Cerebellar cortex (tissue), 1 donor: ENCODE results near the gene PPP1CA.

Experiments
- DNase-seq: peaks from one replicate; pipeline ENCODE4 v3.0.0-alpha.2; 2015; ENCODE audit warnings: low spot score

Gene PPP1CA

DNA sequence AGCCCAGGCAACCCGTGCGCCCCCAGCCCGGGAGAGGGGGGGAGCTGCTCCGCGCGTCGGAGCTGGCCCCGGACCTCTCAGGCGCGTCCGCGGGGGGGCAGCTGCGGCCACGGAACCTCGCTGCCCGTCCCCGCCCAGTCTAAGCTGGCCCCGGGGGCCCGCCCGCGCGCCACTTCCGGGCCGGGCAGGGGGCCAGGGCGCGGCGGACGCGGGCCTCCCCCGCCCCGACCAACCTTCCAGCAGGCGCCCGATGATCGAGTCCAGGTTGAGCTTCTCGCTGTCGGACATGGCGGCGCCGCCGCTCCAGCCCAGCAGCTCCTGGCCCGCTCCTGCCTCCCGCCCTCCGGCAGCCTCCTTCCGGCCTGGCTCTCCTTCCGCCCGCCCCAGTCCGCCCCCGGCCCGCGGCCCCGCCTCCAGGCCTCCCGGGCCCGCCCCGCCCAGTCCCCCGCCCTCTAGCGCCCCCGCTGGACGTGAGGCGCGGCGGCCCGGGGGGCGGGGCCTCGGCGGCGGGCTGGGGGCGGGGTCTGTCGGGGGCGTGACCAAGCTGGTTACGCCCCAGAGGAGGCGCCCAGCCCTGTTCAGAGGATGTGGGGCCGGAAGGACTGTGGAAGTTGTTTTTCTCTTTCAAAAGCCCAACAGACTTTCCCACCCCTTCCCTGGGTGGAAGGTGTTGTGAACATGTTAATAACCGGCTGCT lies at the start of gene PPP1CA:
Gene PPP1CA, minus strand, starts transcription at position 364 of the 697 bp plus-strand sequence. Its CDS starts 76 bp downstream, at position 288.
- DNase-seq, result peak; percentile 89

DNA sequence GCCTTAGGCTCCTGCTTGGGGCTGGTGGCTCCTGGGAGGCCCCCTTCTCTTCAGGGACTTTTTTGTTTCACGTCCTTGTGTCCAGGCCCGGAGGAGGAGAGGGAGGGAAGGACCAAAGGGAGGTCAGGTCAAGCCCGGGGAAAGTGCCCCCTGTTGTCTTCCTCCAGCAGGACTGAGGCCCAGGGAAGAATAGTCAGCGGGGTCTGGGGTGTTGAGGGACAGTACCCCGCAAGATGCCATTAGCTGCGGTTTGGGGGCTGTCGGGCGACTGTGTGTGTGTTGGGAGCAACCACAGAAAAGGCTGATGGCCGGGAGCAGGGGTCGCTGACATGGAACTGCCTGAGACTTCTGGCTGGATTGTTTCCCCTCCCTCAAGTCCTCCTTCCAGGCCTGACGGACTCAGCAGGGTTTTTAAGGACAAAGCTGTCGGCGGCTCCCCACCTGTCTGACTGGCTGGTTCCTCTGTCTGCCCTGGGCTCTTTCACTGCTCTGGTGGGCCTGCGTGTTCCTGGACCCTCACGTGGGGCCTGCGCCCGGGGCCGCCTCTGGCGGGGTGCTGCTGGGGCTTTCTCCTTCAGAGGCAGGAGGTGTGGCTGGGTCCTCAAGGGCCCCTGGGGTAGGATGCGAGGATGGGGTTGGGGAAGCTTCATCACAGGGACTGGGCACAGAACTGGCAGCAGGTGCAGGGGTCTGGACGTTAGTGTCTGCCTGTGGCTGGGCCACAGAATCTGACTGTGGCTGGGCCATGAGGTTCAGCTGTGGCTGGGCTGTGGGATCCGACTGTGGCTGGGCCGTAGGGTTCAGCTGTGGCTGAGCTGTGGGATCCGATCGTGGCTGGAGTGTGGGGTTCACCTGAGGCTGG lies 49.4 kb upstream of the PPP1CA start:
- DNase-seq, result no peak

DNA sequence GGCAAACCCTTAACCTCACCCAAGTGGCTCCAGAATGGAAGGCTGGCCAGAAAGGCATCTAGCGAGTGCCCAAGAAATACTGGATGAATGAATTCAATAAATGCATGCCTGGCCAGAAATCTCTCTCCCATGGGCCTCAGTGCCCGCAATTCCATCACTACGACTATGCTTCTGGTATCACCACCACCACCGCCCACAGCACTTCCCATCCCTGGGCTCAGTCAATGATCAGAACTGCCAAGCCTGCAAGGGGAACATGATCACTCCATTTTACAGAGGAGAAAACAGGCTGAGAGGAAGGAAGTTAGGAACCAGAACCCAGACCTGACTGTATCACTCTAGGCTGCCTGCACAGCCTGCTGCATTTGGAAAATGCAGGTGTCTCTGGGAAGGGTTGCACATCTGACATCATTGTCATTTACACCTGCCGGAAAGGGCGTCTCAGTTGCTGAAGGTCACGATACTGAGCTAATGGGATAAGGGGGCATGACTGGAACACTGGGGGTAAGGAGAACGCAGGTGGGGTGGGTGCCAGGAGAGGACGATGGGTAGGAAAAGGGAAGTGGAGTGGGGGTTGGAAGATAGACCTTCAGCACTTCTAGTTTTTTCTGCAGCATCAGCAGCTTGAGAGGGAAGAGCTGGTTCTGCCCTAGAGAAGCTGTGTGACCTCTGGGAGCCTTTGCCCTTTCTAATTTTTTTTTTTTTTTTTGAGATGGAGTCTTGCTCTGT lies 47.6 kb upstream of the PPP1CA start:
- DNase-seq, result no peak

DNA sequence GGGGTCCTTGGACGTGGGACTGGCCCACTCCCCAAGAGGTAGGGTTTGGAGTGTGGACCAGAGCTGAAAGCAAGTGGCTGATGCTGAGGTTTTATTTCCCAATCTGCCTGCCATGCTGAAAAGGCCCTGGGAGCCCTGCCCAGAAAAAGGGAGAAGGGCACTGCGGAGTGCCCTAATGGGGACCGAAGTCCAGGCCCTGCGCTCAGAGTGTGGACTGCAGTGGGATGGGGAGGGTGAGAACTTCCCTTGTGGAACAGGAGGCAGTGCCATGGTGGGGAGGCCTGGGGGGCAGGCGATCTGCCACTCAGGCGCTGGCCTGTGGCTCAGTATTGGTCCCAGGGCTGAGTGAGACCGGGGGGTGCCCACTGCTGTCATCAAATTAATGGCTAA lies 46.6 kb upstream of the PPP1CA start:
- DNase-seq, result no peak

DNA sequence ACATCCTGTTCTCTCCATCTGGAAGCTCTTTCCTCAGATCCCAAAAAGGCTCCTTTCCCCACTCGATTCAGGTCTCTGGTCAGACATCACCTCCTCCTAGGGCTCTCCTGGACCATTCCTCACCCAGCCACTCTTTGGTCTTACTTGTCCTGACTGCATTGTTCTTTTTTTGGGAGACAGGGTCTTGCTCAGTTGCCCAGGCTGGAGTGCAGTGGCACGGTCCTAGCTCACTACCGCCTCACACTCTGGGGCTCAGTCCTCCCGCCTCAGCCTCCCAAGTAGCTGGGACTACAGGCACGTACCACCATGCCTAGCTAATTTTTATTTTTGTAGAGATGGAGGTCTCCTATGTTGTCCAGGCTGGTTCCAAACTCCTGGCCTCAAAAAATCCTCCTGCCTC lies 43.9 kb upstream of the PPP1CA start:
- no peak for DNase-seq

DNA sequence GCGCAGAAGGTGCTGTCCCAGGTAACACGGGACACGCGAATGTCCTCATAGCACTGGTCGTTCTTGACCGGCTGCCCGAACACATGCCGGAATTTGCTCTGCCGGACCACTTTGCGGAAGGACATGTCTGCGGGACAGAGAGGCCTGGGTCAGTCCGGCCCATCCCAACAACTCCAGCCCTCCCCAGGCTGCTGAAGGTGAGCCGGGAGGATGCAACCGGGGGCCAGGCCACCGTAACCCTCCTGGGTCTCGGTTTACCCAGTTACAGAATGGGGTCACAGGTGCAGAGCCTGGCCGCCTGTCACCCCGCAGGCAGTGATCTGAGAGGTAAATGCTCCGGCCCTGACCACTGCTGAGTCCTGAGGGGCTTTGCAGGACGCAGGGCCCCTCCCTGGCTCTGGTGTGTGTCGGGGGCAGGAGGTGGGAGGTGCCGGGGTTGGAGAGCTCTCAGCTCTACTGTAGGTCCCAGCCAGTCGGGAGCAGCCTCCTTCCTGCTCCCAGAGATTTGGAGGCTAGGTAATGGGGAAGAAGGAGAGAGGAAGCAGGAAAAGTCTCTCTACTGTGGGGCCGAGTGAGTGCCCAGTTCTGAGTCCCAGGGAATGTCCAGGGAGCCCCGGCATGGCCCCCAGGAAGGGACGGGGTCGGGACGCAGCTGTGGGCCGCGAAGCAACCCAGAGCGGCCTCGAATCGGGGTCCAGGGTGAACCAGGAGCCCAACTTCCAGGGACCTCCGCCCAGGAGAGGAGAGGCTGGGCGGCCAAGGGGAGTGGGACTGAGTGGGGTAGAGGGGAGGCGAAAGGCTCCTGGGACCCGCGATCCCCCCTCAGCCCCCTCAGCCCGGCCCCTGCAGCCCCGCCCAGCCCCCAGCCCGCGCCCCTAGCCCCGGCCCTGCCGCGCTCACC lies 41.1 kb upstream of the PPP1CA start:
- no peak for DNase-seq

DNA sequence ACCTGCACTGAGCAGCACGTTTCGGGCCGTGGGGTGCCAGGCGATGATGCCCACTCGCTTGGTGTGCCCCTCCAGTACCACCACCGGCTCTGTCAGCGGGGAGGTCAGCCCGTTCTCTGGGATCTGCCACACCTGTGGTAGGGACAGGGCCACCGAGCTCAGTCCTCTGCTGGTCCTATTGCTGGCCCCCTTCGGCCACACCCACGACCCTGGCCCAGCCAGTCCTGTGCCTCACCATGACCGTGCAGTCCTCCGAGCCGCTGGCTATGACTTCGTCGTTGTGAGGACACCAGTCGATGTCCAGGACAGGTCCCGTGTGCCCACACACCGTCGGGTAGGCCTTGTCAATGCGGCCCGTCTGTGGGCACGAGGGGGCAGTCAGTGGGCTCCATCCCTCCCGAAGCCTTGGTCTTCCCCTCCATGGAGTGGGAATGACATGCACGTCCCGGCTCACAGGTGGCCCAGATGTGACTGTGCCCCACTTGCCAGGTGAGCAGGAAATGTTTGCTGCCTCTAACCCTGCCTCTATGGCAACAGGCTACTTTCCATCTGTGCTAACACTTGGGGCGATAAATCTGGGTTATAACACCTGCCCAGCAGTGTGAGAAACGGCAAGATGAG lies 40.2 kb upstream of the PPP1CA start:
- DNase-seq, result no peak

DNA sequence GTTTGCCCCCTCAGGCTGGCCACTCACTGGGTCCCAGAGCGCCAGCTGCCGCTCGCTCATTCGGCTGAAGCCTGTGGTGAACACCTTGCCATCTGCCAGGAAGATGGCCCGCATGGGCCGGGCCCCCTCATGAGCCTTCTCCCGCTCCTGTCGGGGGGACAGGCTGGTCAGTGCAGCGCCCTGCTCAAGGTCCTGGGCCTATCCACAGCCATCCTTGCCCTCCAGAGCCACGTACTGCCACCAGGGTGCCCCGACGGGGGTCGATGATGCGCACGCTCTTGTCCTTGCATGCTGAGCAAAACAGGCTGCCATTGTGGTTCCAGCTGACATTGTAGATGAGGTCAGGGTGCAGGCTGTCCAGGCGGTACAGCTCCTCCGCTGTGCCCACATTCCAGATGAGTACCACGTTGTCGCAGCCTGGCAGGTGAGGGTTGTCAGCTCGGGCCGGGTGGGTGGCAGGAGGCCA lies 39.5 kb upstream of the PPP1CA start:
- no peak for DNase-seq

DNA sequence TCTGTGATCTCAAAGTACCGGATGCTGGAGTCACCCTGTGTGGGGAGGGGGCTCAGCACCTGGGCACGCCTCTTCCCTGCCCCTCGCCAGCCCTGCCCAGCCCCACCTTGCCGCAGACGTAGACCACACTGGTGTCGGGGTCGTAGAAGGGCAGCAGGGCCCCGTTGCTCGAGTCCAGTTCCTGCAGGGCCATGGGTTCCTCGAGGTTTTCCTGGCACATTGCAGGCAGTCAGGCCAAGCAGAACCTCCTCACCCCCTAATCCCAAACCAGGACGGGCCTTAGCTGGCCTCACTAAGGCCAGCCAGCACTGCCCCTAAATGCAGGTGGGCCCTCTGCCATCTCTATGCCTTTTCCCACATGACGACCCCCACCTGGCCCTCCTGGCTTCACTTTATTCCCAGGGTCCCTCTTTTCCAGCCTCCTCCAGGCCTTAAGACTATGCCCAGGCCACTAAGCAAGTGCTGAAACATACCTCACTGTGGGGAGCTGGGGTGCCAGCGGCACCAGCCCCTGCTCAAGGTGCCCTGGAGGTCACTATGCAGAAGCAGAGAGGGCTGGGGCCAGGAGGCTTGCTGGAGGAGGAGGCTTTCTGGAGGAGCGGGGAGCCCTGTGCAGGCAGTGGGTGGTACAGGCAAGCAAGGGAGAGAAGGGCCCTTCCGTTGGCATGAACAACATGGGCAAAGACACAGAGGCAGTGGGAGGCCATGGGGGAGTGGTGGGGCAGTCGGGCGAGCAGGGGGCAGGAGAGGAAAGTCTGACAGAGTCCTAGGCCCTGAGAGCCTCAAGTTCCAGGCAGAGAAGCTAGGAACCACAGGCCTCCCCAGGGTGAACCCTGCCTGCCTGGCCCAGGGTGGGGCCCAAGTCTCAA lies 38.8 kb upstream of the PPP1CA start:
- no peak for DNase-seq

DNA sequence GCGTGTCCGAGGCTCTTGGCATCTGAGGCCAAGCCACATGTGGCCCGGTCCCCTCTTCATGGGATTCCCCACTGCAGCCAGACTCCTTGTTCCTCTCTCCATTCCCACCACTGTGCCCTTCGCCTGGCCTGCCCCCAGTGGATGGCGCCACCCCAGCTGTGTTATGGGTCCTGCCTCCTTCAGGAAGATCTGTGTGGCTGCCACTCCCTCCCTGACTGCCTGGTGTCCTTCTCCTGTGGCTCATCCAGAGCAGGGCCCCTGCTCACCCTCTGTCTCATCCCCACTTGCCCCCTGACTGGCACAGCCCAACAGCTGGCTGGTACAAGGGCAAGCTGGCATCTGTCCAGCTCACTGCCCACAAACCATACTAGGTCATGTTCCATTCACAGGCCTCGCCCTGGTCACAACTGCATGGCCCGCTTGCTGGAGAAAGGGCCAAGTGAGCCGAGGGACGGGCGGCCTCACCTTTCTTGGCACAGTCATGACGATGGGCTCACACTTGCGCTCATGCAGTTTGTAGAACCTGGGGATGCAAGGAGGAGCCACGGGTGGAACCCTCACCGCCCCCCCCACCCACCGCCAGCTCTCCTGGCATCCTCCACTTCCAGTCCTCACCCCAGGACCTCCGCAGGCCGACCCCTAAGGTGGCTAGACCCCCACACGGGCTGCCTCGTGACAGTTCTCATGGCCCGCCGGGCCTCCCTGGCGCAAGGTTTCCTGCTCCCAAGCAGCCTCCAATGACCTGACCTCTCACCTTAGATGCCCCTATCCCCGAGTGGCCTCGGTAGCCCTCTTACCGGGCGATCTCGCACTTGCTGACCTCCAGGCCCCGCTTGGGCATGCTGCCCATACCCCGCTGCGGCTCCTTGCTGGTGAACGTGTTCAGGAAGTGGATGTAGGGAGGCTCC lies 37.9 kb upstream of the PPP1CA start:
- DNase-seq, result peak; percentile 47

DNA sequence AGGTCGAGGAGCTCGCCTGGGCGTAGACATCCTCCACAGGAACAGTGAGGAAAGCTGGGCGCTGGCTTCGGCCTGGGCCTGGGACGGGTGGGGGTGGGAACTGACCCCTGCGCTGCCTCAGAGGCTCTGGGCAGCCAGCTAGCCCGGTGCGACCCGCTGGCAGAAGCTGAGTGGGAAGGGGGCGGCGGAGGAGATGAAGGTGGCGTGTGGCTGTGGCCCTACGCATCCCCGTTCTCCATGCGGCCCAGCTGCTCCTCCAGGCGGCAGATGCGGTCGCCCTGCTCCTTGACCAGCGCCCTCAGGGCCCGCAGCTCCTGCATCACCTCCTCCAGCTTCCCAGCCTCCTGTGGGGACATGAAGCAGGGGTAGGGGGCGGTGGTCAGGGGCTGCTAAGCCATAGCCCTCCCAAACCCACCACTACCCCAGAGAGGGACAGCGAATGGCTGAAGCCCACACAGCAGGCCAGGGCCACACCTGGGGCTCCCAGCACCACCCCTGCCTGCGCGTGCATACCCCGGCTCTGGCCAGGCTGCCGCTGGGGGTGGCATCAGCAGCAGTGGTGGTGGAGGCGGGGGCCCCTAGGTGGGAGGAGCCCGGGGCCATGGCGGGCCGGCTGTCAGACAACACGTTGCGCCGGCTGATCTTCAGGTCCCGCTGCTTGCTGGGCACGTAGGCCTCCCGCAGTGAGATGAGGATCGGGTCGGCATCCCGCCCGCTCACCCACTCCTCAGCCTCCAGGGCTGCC lies 36.7 kb upstream of the PPP1CA start:
- no peak for DNase-seq

DNA sequence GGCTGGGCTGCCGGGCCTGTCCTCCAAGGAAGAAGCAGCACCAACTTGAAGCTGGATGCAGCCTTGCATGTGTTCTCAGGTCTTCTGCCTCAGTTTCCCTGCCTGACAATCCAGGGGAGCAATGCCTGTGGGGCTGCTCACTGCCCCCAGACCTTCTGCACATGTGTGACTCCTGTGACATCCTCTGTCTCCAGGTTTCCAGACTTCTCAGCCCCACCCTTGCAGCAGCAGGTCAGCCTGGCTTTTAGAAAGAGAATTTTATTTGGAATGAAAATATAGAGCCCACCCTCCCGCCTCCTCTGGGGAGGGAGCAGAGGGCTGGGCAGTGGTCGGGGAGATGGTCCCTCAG lies 36.1 kb upstream of the PPP1CA start:
- no peak for DNase-seq

DNA sequence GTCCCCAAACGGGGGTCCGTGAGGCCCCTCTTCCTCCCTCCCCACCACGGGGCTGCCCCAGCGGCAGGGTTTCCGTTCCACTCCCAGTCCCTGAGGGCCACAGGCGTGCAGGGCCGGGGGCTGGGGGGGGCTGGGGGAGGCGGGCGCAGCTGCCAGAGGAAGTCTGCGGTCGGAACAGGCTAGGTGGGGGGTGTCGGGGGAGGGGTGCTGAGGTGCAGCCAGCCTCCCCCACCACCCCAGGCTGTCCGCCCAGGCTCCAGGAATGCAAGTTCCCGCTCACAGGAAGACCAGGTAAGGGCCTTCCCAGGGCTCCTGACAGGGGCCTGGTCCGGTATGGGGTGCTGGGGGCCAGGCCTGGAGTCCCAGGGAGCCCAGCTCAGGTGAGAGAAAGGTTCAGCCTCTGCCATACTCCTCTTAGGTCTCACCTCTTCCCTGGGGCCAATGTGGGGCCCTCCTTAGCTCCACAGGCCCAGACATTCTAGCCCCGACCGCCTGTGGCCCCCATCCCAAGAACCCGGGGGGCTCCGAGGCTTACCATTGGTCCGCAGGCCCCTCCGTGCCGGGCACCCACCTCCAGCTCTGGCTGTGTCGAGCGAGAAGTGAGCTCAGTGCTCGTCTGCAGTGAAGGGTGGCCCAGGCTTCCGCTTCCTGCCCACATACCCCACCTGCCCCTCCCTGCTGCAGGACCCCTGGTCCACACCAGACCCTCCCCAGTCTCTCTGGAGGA lies 35.6 kb upstream of the PPP1CA start, which contains the start of gene PTPRCAP:
Gene PTPRCAP, minus strand, starts transcription at position 601 of the 727 bp plus-strand sequence. Its CDS starts 63 bp downstream, at position 538.
- DNase-seq, result no peak

DNA sequence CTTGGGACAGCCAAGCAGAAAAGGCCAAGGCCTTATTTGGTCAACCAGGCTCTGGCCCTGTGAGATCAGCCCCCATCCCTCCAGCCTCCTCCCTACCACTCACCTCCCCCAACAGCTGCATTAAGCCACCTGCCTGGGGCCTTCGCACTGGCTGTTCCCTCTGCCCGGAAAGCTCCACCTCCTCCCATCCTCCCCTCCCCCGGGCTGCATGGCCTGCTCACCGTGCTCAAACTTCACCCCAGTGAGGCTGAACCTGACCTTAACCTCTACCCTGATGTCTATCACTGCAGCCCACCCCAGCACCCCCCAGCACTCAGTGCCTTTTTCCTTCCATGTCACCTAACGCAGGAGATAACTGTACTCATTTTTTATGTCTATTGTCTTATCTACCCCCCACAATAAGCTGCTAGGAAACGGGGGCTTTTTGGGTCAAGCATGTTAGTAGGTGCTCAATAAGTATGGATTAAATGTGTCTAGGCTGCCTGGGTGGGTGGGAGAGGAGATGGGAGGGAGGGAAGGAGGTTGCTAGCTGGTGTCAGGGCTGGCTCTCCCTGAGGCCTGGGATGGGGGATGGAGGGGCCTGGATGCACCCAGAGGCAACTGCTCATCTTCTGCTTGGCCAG lies 34.9 kb upstream of the PPP1CA start:
- no peak for DNase-seq

DNA sequence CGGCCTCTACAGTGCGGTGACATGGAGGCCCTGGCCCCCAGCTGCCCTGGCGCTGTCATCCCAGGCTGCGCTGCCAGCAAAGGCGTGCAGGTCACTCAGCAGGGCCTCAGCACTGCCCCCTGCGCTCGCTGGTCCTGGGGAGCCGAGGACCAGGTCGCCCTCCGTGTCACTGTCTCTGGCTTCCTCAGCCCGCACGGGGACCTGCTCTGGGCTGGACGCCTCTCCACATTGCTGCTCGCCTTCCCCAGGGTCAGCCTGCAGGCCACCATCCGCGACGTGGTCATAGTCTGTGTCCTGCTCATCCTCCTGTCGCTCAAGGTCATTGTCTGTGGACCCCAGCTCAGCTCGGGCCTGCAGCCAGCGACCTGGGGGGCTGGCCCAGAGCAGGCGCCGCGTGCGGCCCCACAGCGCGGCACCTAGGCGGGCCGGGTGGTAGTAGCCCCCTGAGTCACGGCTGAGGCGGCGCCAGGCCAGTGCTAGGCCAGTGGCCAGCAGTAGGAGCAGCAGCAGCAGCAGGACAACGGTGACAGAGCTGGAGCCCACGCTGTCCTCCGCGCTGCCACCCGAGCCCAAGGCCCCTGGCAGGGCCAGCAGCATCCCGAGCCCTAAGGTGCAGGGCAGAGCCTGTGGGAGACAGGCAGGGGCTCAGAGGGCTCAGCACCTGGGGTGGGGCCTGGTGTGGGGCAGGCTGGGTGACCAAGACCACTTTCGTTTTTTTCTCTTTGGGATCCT lies 34.2 kb upstream of the PPP1CA start:
- DNase-seq, result no peak

DNA sequence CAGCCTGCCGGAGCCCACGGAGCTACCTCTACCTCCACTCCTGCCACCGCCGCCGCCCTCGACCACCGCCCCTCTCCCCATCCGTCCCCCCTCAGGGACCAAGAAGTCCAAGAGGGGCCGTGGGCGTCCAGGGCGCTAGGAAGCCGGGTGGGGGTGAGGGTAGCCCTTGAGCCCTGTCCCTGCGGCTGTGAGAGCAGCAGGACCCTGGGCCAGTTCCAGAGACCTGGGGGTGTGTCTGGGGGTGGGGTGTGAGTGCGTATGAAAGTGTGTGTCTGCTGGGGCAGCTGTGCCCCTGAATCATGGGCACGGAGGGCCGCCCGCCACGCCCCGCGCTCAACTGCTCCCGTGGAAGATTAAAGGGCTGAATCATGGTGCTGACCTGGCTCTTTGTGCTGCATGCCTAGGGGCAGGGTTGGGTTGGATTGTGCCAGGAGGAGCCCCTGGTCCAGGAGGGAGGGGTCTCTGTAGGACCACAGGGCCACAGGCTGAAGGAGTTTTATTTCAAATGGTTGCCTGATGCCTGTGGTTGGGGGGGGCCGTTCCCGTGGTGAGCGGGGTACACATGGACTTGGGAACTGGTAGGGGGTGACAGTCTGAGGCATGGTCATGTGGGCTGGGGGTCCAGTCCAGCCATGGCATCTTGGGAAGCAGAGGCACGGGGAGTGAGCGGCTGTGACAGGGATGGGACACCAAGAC lies 33.5 kb upstream of the PPP1CA start:
- DNase-seq, result no peak
